K562 (cell line): ENCODE measurements around the gene KIF26B. TPM values are rescaled to one million over a fixed set of nuclear protein-coding genes. Genes with fewer than 3 reads are reported as not detected.

Source experiments
- ATAC-seq: fragments of 200-7000 bp; cut with Tn5 transposase; 3 replicates; pipeline ENCODE4 v1.9.1; 2020; ENCODE audit warnings: moderate library complexity
- BruUV-seq: library from RNA; stranded (reverse); fragments of 400-500 nt; replicated peaks from 2 replicates; lab custom pipeline; 2021; lab: Mats Ljungman, UMichigan
- CTCF ChIA-PET: fragments of 300-600 bp; formaldehyde crosslinking; extraction: SDS; loops from one replicate; lab custom pipeline; 2021; ENCODE audit warnings: low intra/inter-chr PET ratio; lab: Yijun Ruan, JAX
- POLR2A ChIA-PET: fragments of 300-600, 350-650 bp; sonication (Branson Sonifier 250); formaldehyde crosslinking; extraction: SDS; loops from one replicate; lab custom pipeline; 2021; ENCODE audit warnings: antibody characterized with exemption, inconsistent platforms; lab: Yijun Ruan, JAX
- DNase-seq, 4 experiments: peaks; one replicate each; pipeline versions ENCODE4 v3.0.0 to v3.0.0-alpha.2; 2011 to 2018; ENCODE audit warnings: low spot score in 3 of 4, mixed read lengths in 3 of 4; ENCODE audit errors: extremely low read depth in 1 of 4
- FAIRE-seq: peaks from 2 replicates; lab custom pipeline; 2011; peaks lifted over from hg19 to GRCh38; lab: Jason Lieb, UNC
- H2AFZ ChIP-seq: 2 replicates; pipeline ENCODE4 v1.6.0; 2011; ENCODE audit warnings: low read depth, low read length, control low read depth, inconsistent platforms
- H3K27ac ChIP-seq: fragments of 200-600 bp; 3 replicates; pipeline ENCODE4 v1.8.0; 2011; ENCODE audit warnings: low read depth, mild to moderate bottlenecking, control low read depth, inconsistent platforms, low read length, moderate library complexity, mixed read lengths; ENCODE audit errors: extremely low read depth
- H3K27me3 ChIP-seq, 2 experiments: fragments of 300-600 bp in 1 of 2; 2 replicates in 1 of 2; 3 replicates in 1 of 2; pipeline versions ENCODE4 v1.6.0 to v1.8.0; 2011; ENCODE audit warnings: inconsistent platforms in 2 of 2, low read length in 2 of 2, mild to moderate bottlenecking in 1 of 2, mixed read lengths in 1 of 2, moderate library complexity in 1 of 2; ENCODE audit not compliant: control insufficient read depth in 2 of 2, insufficient read depth in 2 of 2
- H3K36me3 ChIP-seq: fragments of 300-600 bp; 3 replicates; pipeline ENCODE4 v1.8.0; 2011; ENCODE audit warnings: mild to moderate bottlenecking, low read length, inconsistent platforms; ENCODE audit not compliant: control insufficient read depth, insufficient read depth
- H3K4me1 ChIP-seq, 2 experiments: fragments of 200-600 bp in 1 of 2; replicated peaks in 1 of 2; 2 replicates in 1 of 2; 3 replicates in 1 of 2; pipeline versions ENCODE4 v1.5.1 to v1.8.0; 2011; ENCODE audit warnings: inconsistent platforms in 2 of 2, low read length in 2 of 2, mild to moderate bottlenecking in 1 of 2, mixed read lengths in 1 of 2, moderate library complexity in 1 of 2; ENCODE audit not compliant: control insufficient read depth in 2 of 2, insufficient read depth in 2 of 2
- H3K4me2 ChIP-seq: 2 replicates; pipeline ENCODE4 v1.6.1; 2011; ENCODE audit warnings: low read length, control low read depth, inconsistent platforms, mixed read lengths; ENCODE audit not compliant: insufficient read depth
- H3K4me3 ChIP-seq: fragments of 200-600 bp; sonication (generic), shearing (Covaris generic); 2 replicates; pipeline ENCODE4 v1.5.1; 2016; ENCODE audit warnings: control low read depth, inconsistent platforms
- H3K79me2 ChIP-seq: fragments of 200-600 bp; 3 replicates; pipeline ENCODE4 v1.8.0; 2011; ENCODE audit warnings: low read length, inconsistent platforms; ENCODE audit not compliant: control insufficient read depth, insufficient read depth
- H3K9ac ChIP-seq, 2 experiments: 2 replicates each; pipeline versions ENCODE4 v1.6.0 to v1.6.1; 2011; ENCODE audit warnings: low read depth in 2 of 2, low read length in 2 of 2, control low read depth in 1 of 2, inconsistent platforms in 1 of 2, mild to moderate bottlenecking in 1 of 2, mixed read lengths in 1 of 2; ENCODE audit not compliant: insufficient read depth in 1 of 2
- H3K9me1 ChIP-seq: one replicate; pipeline ENCODE4 v1.6.0; 2011; ENCODE audit warnings: inconsistent platforms, mild to moderate bottlenecking, low read length, moderate library complexity; ENCODE audit not compliant: control insufficient read depth, insufficient read depth
- H3K9me3 ChIP-seq: replicated peaks from 2 replicates; pipeline ENCODE4 v1.5.1; 2011; ENCODE audit warnings: low read depth, low read length, inconsistent platforms; ENCODE audit not compliant: control insufficient read depth, insufficient read depth
- H4K20me1 ChIP-seq: replicated peaks from 2 replicates; pipeline ENCODE4 v1.6.1; 2011; ENCODE audit warnings: low read length, inconsistent platforms, mixed read lengths; ENCODE audit not compliant: control insufficient read depth, insufficient read depth
- IRF2 ChIP-seq: sonication (generic); formaldehyde crosslinking; IDR thresholded peaks from 2 replicates; pipeline ENCODE4 v1.8.1; 2022; ENCODE audit warnings: mild to moderate bottlenecking, missing genetic modification reagents
- RAD21 ChIP-seq, 2 experiments: fragments of 250-450 bp in 1 of 2; fragments of 450-650 bp in 1 of 2; sonication (Bioruptor Pico) in 1 of 2; formaldehyde crosslinking in 1 of 2; IDR thresholded peaks in 1 of 2; conservative IDR thresholded peaks in 1 of 2; 2 replicates each; pipeline versions ENCODE4 v1.4.0 to v1.8.0; 2020 to 2022; ENCODE audit warnings: mild to moderate bottlenecking in 2 of 2, moderate library complexity in 1 of 2
- SMC3 ChIP-seq: conservative IDR thresholded peaks from 2 replicates; pipeline ENCODE4 v1.6.1; 2011; ENCODE audit warnings: low read depth, low read length, improper control_type of control experiment; ENCODE audit not compliant: insufficient read depth
- whole genome bisulfite sequencing: fragments of 100-300 bp; shearing (Covaris generic); methylation state at CpG from one replicate; pipeline ENCODE4 v1.1.6; 2016; ENCODE audit warnings: low coverage, mixed read lengths; ENCODE audit not compliant: insufficient coverage; ENCODE audit errors: missing lambda C conversion rate; 5-methylcytosine and 5-hydroxymethylcytosine counted together
- in situ Hi-C: fragments of 300-500 bp; cut with MboI; formaldehyde crosslinking; loops from 4 replicates; pipeline ENCODE4 v1.15.0; 2018; ENCODE audit warnings: inconsistent platforms, mixed read lengths
- intact Hi-C: fragments of 100-400 bp; cut with micrococcal nuclease; formaldehyde crosslinking; loops from 2 replicates; pipeline ENCODE4 v1.14.2; 2022
- polyA plus RNA-seq, 8 experiments: library from polyadenylated mRNA; depleted of rRNA in 4 of 8; stranded (reverse) in 5 of 8; unstranded in 3 of 8; fragments of >200 nt; fragmentation: Nextera tagmentation in 2 of 8; fragmentation: Illumina TruSeq in 1 of 8; extraction: Ambion mirVana in 2 of 8; extraction: Trizol in 1 of 8; gene quantifications; 2 replicates each; pipeline versions ENCODE4 v1.2.1 to v1.2.3, GENCODE V29; 2011 to 2014; ENCODE audit warnings: inconsistent platforms in 1 of 8, missing spikeins in 1 of 8
- total RNA-seq, 7 experiments: library from RNA; depleted of rRNA in 6 of 7; stranded (reverse); fragments of >200 nt in 6 of 7; fragmentation: Illumina TruSeq in 2 of 7; extraction: Trizol in 2 of 7; gene quantifications; 2 replicates each; pipeline versions ENCODE4 v1.2.1 to v1.2.3, GENCODE V29; 2011 to 2021; ENCODE audit warnings: low replicate concordance in 1 of 7
- TF ChIP-seq, protein P1 (sequence below), 3 experiments: IDR thresholded peaks in 2 of 3; conservative IDR thresholded peaks in 1 of 3; 2 replicates each; pipeline ENCODE4 v1.5.1; 2011 to 2012; ENCODE audit warnings: low read length in 3 of 3, mild to moderate bottlenecking in 3 of 3, control low read depth in 2 of 3, improper control_type of control experiment in 1 of 3, inconsistent platforms in 1 of 3, low read depth in 1 of 3, mixed read lengths in 1 of 3, moderate library complexity in 1 of 3; ENCODE audit not compliant: insufficient read depth in 2 of 3
- TF ChIP-seq, protein P2 (sequence below): fragments of 250-450 bp; sonication (Bioruptor Pico); IDR thresholded peaks from 2 replicates; pipeline ENCODE4 v1.5.0; 2021; ENCODE audit warnings: mild to moderate bottlenecking, borderline replicate concordance
- TF ChIP-seq, protein P3 (sequence below): IDR thresholded peaks from 2 replicates; pipeline ENCODE4 v1.6.1; 2011; ENCODE audit warnings: borderline replicate concordance, low read depth, mild to moderate bottlenecking, moderate library complexity, low read length; ENCODE audit not compliant: insufficient read depth, poor library complexity, severe bottlenecking

KIF26B gene
- total and polyA plus RNA-seq, 9 of the 15 experiments (the other 6 are each of a cell fraction or from before 2014, with no cell fraction given): 0.02 to 0.08 (median 0.03) TPM; not detected in 6

DNA sequence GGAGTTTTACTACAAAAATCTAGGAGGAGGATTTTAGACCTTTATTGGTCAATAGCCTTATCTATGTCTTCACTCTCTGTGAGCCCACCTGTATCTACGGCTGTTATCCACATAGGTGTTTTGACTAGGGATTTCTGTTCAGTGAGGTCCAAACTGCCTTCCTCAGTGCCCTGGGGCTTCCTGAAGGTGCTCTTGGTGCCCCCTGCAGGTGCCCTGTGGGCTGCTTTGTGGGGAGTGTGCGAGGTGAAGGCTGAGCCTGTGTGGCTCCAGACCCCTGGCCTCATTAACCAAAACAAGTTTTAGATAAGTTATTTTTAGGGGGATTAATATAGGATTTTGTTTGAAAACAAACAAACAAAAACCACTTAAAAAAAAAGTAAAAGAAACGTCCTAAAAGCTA lies 122.5 kb downstream of the KIF26B start:
- POLR2A ChIA-PET: interaction anchor here (0.7 kb wide), 1 partner anchor 8 kb away, joined by 3 read pairs; no protein-coding TSS in a partner anchor
- peak in 1 of 4 experiments; percentile 9 for DNase-seq
- in situ Hi-C loops: no loop called here
- H3K4me3 ChIP-seq: no peak overlapping the region
- TF ChIP-seq SMC3 (0 out of 2 replicates have a peak, but pooled peaks have one; percentile 10), IRF2 (CRISPR knock-in tag) (no peak), RAD21 (CRISPR knock-in tag; conservative IDR thresholded peaks at IDR 0.05 in 1 of 2, IDR thresholded peaks at IDR 0.05 in 1 of 2) (peak in 1 of 2 experiments; percentile 23; a peak in 2 of 4 replicates)
- TF ChIP-seq, protein P1, sequence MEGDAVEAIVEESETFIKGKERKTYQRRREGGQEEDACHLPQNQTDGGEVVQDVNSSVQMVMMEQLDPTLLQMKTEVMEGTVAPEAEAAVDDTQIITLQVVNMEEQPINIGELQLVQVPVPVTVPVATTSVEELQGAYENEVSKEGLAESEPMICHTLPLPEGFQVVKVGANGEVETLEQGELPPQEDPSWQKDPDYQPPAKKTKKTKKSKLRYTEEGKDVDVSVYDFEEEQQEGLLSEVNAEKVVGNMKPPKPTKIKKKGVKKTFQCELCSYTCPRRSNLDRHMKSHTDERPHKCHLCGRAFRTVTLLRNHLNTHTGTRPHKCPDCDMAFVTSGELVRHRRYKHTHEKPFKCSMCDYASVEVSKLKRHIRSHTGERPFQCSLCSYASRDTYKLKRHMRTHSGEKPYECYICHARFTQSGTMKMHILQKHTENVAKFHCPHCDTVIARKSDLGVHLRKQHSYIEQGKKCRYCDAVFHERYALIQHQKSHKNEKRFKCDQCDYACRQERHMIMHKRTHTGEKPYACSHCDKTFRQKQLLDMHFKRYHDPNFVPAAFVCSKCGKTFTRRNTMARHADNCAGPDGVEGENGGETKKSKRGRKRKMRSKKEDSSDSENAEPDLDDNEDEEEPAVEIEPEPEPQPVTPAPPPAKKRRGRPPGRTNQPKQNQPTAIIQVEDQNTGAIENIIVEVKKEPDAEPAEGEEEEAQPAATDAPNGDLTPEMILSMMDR (IDR thresholded peaks at IDR 0.05 in 2 of 3, conservative IDR thresholded peaks at IDR 0.05 in 1 of 3; ENCODE audit: insufficient read depth in 2 of 3, low read depth in 1 of 3, low read length in 3 of 3): peak in 2 of 3 experiments; percentile 18 to 30; a peak in 2 of 6 replicates
- TF ChIP-seq, protein P2, sequence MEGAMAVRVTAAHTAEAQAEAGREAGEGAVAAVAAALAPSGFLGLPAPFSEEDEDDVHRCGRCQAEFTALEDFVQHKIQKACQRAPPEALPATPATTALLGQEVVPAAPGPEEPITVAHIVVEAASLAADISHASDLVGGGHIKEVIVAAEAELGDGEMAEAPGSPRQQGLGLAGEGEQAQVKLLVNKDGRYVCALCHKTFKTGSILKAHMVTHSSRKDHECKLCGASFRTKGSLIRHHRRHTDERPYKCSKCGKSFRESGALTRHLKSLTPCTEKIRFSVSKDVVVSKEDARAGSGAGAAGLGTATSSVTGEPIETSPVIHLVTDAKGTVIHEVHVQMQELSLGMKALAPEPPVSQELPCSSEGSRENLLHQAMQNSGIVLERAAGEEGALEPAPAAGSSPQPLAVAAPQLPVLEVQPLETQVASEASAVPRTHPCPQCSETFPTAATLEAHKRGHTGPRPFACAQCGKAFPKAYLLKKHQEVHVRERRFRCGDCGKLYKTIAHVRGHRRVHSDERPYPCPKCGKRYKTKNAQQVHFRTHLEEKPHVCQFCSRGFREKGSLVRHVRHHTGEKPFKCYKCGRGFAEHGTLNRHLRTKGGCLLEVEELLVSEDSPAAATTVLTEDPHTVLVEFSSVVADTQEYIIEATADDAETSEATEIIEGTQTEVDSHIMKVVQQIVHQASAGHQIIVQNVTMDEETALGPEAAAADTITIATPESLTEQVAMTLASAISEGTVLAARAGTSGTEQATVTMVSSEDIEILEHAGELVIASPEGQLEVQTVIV (CRISPR knock-in tag): no peak
- TF ChIP-seq, protein P3, sequence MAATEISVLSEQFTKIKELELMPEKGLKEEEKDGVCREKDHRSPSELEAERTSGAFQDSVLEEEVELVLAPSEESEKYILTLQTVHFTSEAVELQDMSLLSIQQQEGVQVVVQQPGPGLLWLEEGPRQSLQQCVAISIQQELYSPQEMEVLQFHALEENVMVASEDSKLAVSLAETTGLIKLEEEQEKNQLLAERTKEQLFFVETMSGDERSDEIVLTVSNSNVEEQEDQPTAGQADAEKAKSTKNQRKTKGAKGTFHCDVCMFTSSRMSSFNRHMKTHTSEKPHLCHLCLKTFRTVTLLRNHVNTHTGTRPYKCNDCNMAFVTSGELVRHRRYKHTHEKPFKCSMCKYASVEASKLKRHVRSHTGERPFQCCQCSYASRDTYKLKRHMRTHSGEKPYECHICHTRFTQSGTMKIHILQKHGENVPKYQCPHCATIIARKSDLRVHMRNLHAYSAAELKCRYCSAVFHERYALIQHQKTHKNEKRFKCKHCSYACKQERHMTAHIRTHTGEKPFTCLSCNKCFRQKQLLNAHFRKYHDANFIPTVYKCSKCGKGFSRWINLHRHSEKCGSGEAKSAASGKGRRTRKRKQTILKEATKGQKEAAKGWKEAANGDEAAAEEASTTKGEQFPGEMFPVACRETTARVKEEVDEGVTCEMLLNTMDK: peak; percentile 88
- TF ChIP-seq, all 486 proteins: peak for 4
- FAIRE-seq (no peak), ATAC-seq (peak; percentile 74)
- peaks cover 0 to 15% of the 10 kb centered on the region in 2 experiments; a peak in 3 of 5 replicates for H3K27me3 ChIP-seq
- CTCF ChIA-PET: no interaction called here
- no peak overlapping the region for H3K9ac ChIP-seq
- H3K9me1 ChIP-seq: no peaks in the 10 kb centered on the region
- no TSS peak for BruUV-seq
- intact Hi-C loops: no loop called here
- H2AFZ ChIP-seq: no peak overlapping the region
- H3K4me2 ChIP-seq: no peak overlapping the region
- 2% methylated on average over 3 of the region's 3 CpGs for WGBS
- H4K20me1 ChIP-seq: no peaks in the 10 kb centered on the region
- no peaks in the 10 kb centered on the region for H3K36me3 ChIP-seq
- H3K27ac ChIP-seq: no peak overlapping the region
- H3K4me1 ChIP-seq: no peaks in the 10 kb centered on the region
- H3K9me3 ChIP-seq: no peaks in the 10 kb centered on the region
- H3K79me2 ChIP-seq: no peaks in the 10 kb centered on the region
